Cardiac fibroblast (primary cell): ENCODE data around the gene HOXB1.

Experiments used
- DNase-seq, 2 donors: peaks; one replicate each; pipeline versions ENCODE4 v3.0.0 to v3.0.0-alpha.2; 2010; ENCODE audit warnings: low read depth in 2 of 2
- H3K4me3 ChIP-seq, 2 donors: replicated peaks in 1 of 2; 1 replicate in 1 of 2; 2 replicates in 1 of 2; pipeline ENCODE4 v1.5.1; 2011; ENCODE audit warnings: low read depth in 2 of 2, low read length in 2 of 2, mild to moderate bottlenecking in 2 of 2, moderate library complexity in 1 of 2
- CTCF ChIP-seq: IDR thresholded peaks from one replicate; pipeline ENCODE4 v1.5.1; 2011; ENCODE audit warnings: low read depth, mild to moderate bottlenecking, low read length, inconsistent platforms

Gene HOXB1

GRCh38 chr17:48548523-48549280, 17.9 kb upstream of the HOXB1 start:
- no peak for TF ChIP-seq CTCF
- DNase-seq, result no peak
- H3K4me3 ChIP-seq, result no peak overlapping the region

GRCh38 chr17:48547808-48548522, 17.2 kb upstream of the HOXB1 start:
- peak; percentile 69 to 71 for DNase-seq
- peak overlapping the region in 1 of 2 donors; percentile 38 for H3K4me3 ChIP-seq
- no peak for TF ChIP-seq CTCF

- TF ChIP-seq CTCF, result no peak
- peak overlapping the region; percentile 15 to 38 for H3K4me3 ChIP-seq
- DNase-seq, result peak; percentile 36 to 56
Measured at GRCh38 chr17:48546924-48547807, 16.4 kb upstream of the HOXB1 start.

- H3K4me3 ChIP-seq, result peak overlapping the region; percentile 15 to 38
- no peak for TF ChIP-seq CTCF
- peak; percentile 30 to 54 for DNase-seq
Measured at GRCh38 chr17:48546137-48546923, 15.5 kb upstream of the HOXB1 start.

- peak overlapping the region in 1 of 2 donors; percentile 74 for H3K4me3 ChIP-seq
Measured at GRCh38 chr17:48545539-48545938, 14.7 kb upstream of the HOXB1 start.

More at GRCh38 chr17:48545539-48545938, 14.7 kb upstream of the HOXB1 start:
- no peak for DNase-seq
- no peak for TF ChIP-seq CTCF
